Measurements from ENCODE around the gene ACTR1B.

ACTR1B gene

DNA sequence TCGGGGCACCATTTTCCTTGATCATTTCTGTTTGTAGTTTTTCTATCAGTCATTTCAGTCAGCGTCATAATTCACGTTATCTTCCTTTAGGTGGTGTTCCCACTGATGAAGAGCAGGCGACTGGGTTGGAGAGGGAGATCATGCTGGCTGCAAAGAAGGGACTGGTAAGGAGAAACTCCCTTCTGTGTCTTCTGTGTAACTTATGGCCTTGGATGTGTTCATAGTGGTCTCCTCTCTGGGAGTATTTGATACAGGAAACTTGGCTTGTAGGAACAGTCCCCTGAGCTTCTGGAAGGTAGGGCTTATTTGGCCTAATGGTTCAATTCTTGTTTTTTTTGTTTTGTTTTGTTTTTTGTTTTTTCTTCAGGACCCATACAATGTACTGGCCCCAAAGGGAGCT, 16.9 kb downstream of the ACTR1B start:
- TF ChIP-seq EZH2phosphoT487 (conservative IDR thresholded peaks at IDR 0.05; ENCODE audit: low read length): no peak
- TF ChIP-seq, protein P1, sequence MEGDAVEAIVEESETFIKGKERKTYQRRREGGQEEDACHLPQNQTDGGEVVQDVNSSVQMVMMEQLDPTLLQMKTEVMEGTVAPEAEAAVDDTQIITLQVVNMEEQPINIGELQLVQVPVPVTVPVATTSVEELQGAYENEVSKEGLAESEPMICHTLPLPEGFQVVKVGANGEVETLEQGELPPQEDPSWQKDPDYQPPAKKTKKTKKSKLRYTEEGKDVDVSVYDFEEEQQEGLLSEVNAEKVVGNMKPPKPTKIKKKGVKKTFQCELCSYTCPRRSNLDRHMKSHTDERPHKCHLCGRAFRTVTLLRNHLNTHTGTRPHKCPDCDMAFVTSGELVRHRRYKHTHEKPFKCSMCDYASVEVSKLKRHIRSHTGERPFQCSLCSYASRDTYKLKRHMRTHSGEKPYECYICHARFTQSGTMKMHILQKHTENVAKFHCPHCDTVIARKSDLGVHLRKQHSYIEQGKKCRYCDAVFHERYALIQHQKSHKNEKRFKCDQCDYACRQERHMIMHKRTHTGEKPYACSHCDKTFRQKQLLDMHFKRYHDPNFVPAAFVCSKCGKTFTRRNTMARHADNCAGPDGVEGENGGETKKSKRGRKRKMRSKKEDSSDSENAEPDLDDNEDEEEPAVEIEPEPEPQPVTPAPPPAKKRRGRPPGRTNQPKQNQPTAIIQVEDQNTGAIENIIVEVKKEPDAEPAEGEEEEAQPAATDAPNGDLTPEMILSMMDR (IDR thresholded peaks at IDR 0.05; ENCODE audit: insufficient read depth, low read length, poor library complexity, severe bottlenecking): no peak
- H3K9ac ChIP-seq (ENCODE audit: low read length): peak overlapping the region; percentile 94
- no peaks in the 10 kb centered on the region for H4K20me1 ChIP-seq (ENCODE audit: low read depth, low read length)
- H2AFZ ChIP-seq (ENCODE audit: low read depth, low read length, severe bottlenecking): no peak overlapping the region
- H3K4me2 ChIP-seq (ENCODE audit: low read depth, low read length, poor library complexity, severe bottlenecking): peak overlapping the region; percentile 75
- H3K9me3 ChIP-seq (ENCODE audit: insufficient read depth, low read length): no peaks in the 10 kb centered on the region
- peaks cover 13% of the 10 kb centered on the region for H3K36me3 ChIP-seq (ENCODE audit: low read length)
- no peaks in the 10 kb centered on the region for H3K9me2 ChIP-seq (replicated peaks; ENCODE audit: insufficient read depth, low read length)
- H3K27ac ChIP-seq (ENCODE audit: low read depth, low read length): no peak overlapping the region
- H3K27me3 ChIP-seq (ENCODE audit: low read length): no peaks in the 10 kb centered on the region
- peaks cover 16% of the 10 kb centered on the region; the same call in 1 of the 2 replicates for H3K79me2 ChIP-seq (ENCODE audit: insufficient read depth, low read length)
- H3K4me3 ChIP-seq (ENCODE audit: insufficient read depth, low read length, poor library complexity, severe bottlenecking): peak overlapping the region; percentile 99
- H3F3A ChIP-seq (ENCODE audit: insufficient read depth): peaks cover 10% of the 10 kb centered on the region; the same call in 1 of the 2 replicates

DNA sequence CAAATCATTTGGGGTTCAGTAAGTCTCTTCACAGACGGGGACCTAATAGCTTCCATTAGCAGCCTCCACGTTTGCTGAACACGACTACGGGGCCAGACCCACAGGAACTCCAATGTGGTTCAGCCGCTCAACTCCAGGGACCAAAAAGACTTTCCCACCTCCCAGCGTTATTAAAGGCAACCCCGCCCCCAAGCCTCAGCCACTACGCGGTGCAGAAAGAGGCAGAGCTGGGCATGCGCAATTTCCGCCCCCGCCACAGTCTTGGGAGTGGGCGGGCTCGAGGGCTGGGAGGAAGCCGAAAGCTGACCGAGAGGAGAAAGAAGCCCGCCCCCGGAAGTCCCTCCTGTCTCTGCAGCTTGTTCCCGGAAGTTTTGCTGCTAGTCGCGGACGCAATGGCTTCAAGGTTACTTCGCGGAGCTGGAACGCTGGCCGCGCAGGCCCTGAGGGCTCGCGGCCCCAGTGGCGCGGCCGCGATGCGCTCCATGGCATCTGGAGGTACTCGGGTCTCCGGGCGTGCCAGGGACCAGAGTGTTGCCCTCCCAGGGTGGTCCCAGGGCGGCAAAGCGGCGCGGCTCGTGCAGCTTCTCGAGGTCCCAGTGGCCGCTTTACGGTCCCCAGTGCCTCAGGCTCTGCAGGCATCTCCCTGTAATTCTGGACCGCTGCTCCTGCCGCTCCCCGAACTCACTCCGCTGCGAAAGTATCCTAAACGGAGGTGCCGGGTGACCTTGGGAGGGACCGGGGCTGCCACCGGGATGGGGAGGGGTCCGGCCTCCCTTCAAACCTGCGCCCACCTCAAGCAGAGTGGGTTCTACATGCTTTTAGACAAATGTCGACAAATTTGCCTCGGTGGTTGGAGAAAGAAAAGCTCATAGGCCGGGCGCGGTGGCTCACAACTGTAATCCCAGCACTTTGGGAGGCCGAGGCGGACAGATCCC, 17.9 kb downstream of the ACTR1B start, which contains the start of gene COX5B:
Gene COX5B (plus strand): TSS at position 368 of the 935 bp plus-strand sequence. CDS start 25 bp downstream, at position 393.
- Histone ChIP-seq H3K27ac (ENCODE audit: low read depth, low read length) (0 out of 2 replicates have a peak within 1 kb of the TSS, but pooled peaks have one; percentile 19), H2AFZ (ENCODE audit: low read depth, low read length, severe bottlenecking) (peak within 1 kb of the TSS; percentile 97)

DNA sequence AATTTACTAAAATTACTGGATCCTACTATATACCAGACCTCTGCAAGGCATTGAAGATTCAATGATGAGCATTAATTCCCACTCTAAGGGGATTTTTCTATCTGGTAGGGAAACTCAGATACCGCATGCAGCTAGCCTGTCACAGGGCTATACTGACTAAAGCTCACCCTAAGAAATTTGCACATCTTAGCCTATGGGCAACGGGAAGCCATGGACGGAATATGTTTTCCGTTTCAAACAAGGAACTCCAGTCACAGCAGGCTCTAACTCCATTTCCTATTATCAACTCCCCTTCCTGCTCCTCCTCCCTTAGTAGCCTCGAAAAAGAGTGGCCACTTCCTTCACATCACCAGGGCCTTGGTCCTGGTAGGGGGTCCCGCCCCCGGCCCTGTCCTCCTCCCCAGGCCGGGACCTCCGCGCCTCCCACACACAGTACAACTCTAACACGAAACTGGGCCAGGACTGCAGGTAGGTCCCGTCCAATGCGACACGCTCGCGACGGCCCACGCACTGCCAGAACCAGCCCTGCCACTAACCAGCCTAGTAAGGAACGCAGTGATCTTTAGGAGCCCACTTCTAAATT, 18.6 kb downstream of the ACTR1B start:
- H3K27ac ChIP-seq (ENCODE audit: low read depth, low read length): no peak overlapping the region
- H3K4me2 ChIP-seq (ENCODE audit: low read depth, low read length, poor library complexity, severe bottlenecking): peak overlapping the region; percentile 92
- no peak for TF ChIP-seq EZH2phosphoT487 (conservative IDR thresholded peaks at IDR 0.05; ENCODE audit: low read length)
- TF ChIP-seq, protein P1 (IDR thresholded peaks at IDR 0.05; ENCODE audit: insufficient read depth, low read length, poor library complexity, severe bottlenecking): no peak
- no peaks in the 10 kb centered on the region for H3K9me3 ChIP-seq (ENCODE audit: insufficient read depth, low read length)
- no peaks in the 10 kb centered on the region for H4K20me1 ChIP-seq (ENCODE audit: low read depth, low read length)
- H3K36me3 ChIP-seq (ENCODE audit: low read length): peaks cover 13% of the 10 kb centered on the region
- H3K4me3 ChIP-seq (ENCODE audit: insufficient read depth, low read length, poor library complexity, severe bottlenecking): peak overlapping the region; percentile 68
- H3K9ac ChIP-seq (ENCODE audit: low read length): peak overlapping the region; percentile 94
- no peaks in the 10 kb centered on the region for H3K27me3 ChIP-seq (ENCODE audit: low read length)
- H3K9me2 ChIP-seq (replicated peaks; ENCODE audit: insufficient read depth, low read length): no peaks in the 10 kb centered on the region
- H3F3A ChIP-seq (ENCODE audit: insufficient read depth): peaks cover 7% of the 10 kb centered on the region; the same call in 1 of the 2 replicates
- H2AFZ ChIP-seq (ENCODE audit: low read depth, low read length, severe bottlenecking): peak overlapping the region; percentile 97
- peaks cover 16% of the 10 kb centered on the region; the same call in 1 of the 2 replicates for H3K79me2 ChIP-seq (ENCODE audit: insufficient read depth, low read length)

More for the DNA sequence above, 17.9 kb downstream of the ACTR1B start, which contains the start of gene COX5B:
- peak within 1 kb of the TSS; percentile 99 for H3K4me3 ChIP-seq (ENCODE audit: insufficient read depth, low read length, poor library complexity, severe bottlenecking)
- peaks cover 16% of the 10 kb centered on the region; the same call in 1 of the 2 replicates for H3K79me2 ChIP-seq (ENCODE audit: insufficient read depth, low read length)
- no peaks in the 10 kb centered on the region for H3K9me2 ChIP-seq (replicated peaks; ENCODE audit: insufficient read depth, low read length)
- no peaks in the 10 kb centered on the region for H4K20me1 ChIP-seq (ENCODE audit: low read depth, low read length)
- H3K9ac ChIP-seq (ENCODE audit: low read length): peak within 1 kb of the TSS; percentile 94
- H3F3A ChIP-seq (ENCODE audit: insufficient read depth): peaks cover 10% of the 10 kb centered on the region; the same call in 1 of the 2 replicates
- peaks cover 13% of the 10 kb centered on the region for H3K36me3 ChIP-seq (ENCODE audit: low read length)
- H3K4me2 ChIP-seq (ENCODE audit: low read depth, low read length, poor library complexity, severe bottlenecking): peak within 1 kb of the TSS; percentile 92
- TF ChIP-seq, protein P1 (IDR thresholded peaks at IDR 0.05; ENCODE audit: insufficient read depth, low read length, poor library complexity, severe bottlenecking): no peak
- TF ChIP-seq EZH2phosphoT487 (conservative IDR thresholded peaks at IDR 0.05; ENCODE audit: low read length): no peak
- H3K27me3 ChIP-seq (ENCODE audit: low read length): no peaks in the 10 kb centered on the region
- H3K9me3 ChIP-seq (ENCODE audit: insufficient read depth, low read length): no peaks in the 10 kb centered on the region

Measured in SU-DHL-6 (cell line).